PC-9 (cell line): ENCODE results near the gene OTP. TPM values are rescaled to one million over a fixed set of nuclear protein-coding genes. Genes with fewer than 3 reads are reported as not detected.

Experiments
- BruUV-seq: library from RNA; stranded (reverse); fragments of 400-500 nt; replicated peaks from 2 replicates; lab custom pipeline; 2021; lab: Mats Ljungman, UMichigan
- CTCF ChIA-PET: fragments of 300-600 bp; sonication (Branson Sonifier 250); formaldehyde crosslinking; loops from one replicate; lab custom pipeline; 2022; ENCODE audit warnings: antibody characterized with exemption; lab: Charles Lee
- POLR2A ChIA-PET: fragments of 300-600 bp; sonication (Branson Sonifier 250); formaldehyde crosslinking; loops from one replicate; lab custom pipeline; 2022; ENCODE audit warnings: antibody characterized with exemption; ENCODE audit not compliant: unreplicated experiment; lab: Charles Lee
- DNase-seq, 2 experiments: peaks; one replicate each; pipeline versions ENCODE4 v3.0.0 to v3.0.0-alpha.2; 2015 to 2022; ENCODE audit warnings: mixed read lengths in 1 of 2
- H2AFZ ChIP-seq: fragments of 200-600 bp; sonication (generic); 2 replicates; pipeline ENCODE4 v1.8.1; 2017; ENCODE audit warnings: antibody characterized with exemption
- H3F3A ChIP-seq: fragments of 200-600 bp; sonication (generic); 2 replicates; pipeline ENCODE4 v1.8.1; 2017; ENCODE audit warnings: antibody characterized with exemption, mild to moderate bottlenecking, low read depth; ENCODE audit not compliant: insufficient read depth
- H3K27ac ChIP-seq: fragments of 200-600 bp; sonication (generic); 2 replicates; pipeline ENCODE4 v1.6.1; 2016; ENCODE audit warnings: mixed run types
- H3K27me3 ChIP-seq: fragments of 200-600 bp; sonication (generic); 2 replicates; pipeline ENCODE4 v1.6.1; 2016; ENCODE audit warnings: low read depth, mixed run types; ENCODE audit not compliant: insufficient read depth
- H3K36me3 ChIP-seq: fragments of 200-600 bp; sonication (generic); 2 replicates; pipeline ENCODE4 v1.6.1; 2016; ENCODE audit warnings: low read depth, mixed run types
- H3K4me1 ChIP-seq: fragments of 200-600 bp; sonication (generic); replicated peaks from 2 replicates; pipeline ENCODE4 v1.6.1; 2016; ENCODE audit warnings: mixed run types; ENCODE audit not compliant: insufficient read depth
- H3K4me2 ChIP-seq: fragments of 200-600 bp; sonication (generic); 2 replicates; pipeline ENCODE4 v1.6.1; 2017; ENCODE audit warnings: mixed run types
- H3K4me3 ChIP-seq: fragments of 200-600 bp; sonication (generic); 2 replicates; pipeline ENCODE4 v1.6.1; 2016; ENCODE audit warnings: mixed run types
- H3K79me2 ChIP-seq: fragments of 200-600 bp; sonication (generic); 2 replicates; pipeline ENCODE4 v1.6.1; 2017; ENCODE audit warnings: low read depth, mixed run types
- H3K9me2 ChIP-seq: fragments of 200-600 bp; sonication (generic); 2 replicates; pipeline ENCODE4 v1.8.1; 2017; ENCODE audit warnings: mild to moderate bottlenecking; ENCODE audit not compliant: insufficient read depth
- H3K9me3 ChIP-seq: fragments of 200-600 bp; sonication (generic); 2 replicates; pipeline ENCODE4 v1.8.1; 2016; ENCODE audit warnings: low read depth; ENCODE audit not compliant: insufficient read depth
- H4K20me1 ChIP-seq: fragments of 200-600 bp; sonication (generic); 2 replicates; pipeline ENCODE4 v1.8.1; 2017; ENCODE audit not compliant: insufficient read depth
- CTCF ChIP-seq: fragments of 200-600 bp; sonication (generic); conservative IDR thresholded peaks from 2 replicates; pipeline ENCODE4 v1.6.1; 2017; ENCODE audit warnings: mixed run types, antibody characterized with exemption, mild to moderate bottlenecking, moderate library complexity
- EZH2 ChIP-seq: fragments of 200-600 bp; sonication (generic); IDR thresholded peaks from 2 replicates; pipeline ENCODE4 v1.8.0; 2017; ENCODE audit warnings: antibody characterized with exemption, low read depth
- intact Hi-C: fragments of 100-400 bp; cut with micrococcal nuclease; formaldehyde crosslinking; loops from one replicate; pipeline ENCODE4 v1.10.0; 2022; ENCODE audit not compliant: unreplicated experiment
- total RNA-seq: library from RNA; stranded (reverse); gene quantifications from 2 replicates; pipeline ENCODE4 v1.2.3, GENCODE V29; 2021

Gene OTP
- total RNA-seq, 1 experiment from 2014 or later, result not detected

- no peak overlapping the region for H3K27ac ChIP-seq
- no peak for DNase-seq
- intact Hi-C loops, result no loop called here
- H3K79me2 ChIP-seq, result no peaks in the 10 kb centered on the region
- H3K9me3 ChIP-seq, result no peaks in the 10 kb centered on the region
- CTCF ChIA-PET, result no interaction called here
- H3K27me3 ChIP-seq, result peaks cover 26% of the 10 kb centered on the region
- no peaks in the 10 kb centered on the region for H3K36me3 ChIP-seq
- no peak for TF ChIP-seq EZH2
- TF ChIP-seq CTCF, result no peak
- H3F3A ChIP-seq, result no peaks in the 10 kb centered on the region
- no peak overlapping the region for H2AFZ ChIP-seq
- H3K4me3 ChIP-seq, result no peak overlapping the region
- H3K9me2 ChIP-seq, result no peaks in the 10 kb centered on the region
- POLR2A ChIA-PET, result no interaction called here
- H3K4me2 ChIP-seq, result no peak overlapping the region
- BruUV-seq, result no TSS peak
- no peaks in the 10 kb centered on the region for H4K20me1 ChIP-seq
- no peaks in the 10 kb centered on the region for H3K4me1 ChIP-seq
Measured at GRCh38 chr5:77638763-77639671, 504 bp upstream of the OTP start.

- H3K4me3 ChIP-seq, result no peak overlapping the region
- H3K9me2 ChIP-seq, result no peaks in the 10 kb centered on the region
- TF ChIP-seq CTCF (no peak), EZH2 (no peak)
- H2AFZ ChIP-seq, result no peak overlapping the region
- no TSS peak for BruUV-seq
- no peaks in the 10 kb centered on the region for H3K4me1 ChIP-seq
- H3K36me3 ChIP-seq, result no peaks in the 10 kb centered on the region
- CTCF ChIA-PET, result no interaction called here
- H3F3A ChIP-seq, result no peaks in the 10 kb centered on the region
- DNase-seq, result no peak
- H4K20me1 ChIP-seq, result no peaks in the 10 kb centered on the region
- H3K27me3 ChIP-seq, result peaks cover 32% of the 10 kb centered on the region
- H3K79me2 ChIP-seq, result no peaks in the 10 kb centered on the region
- POLR2A ChIA-PET, result no interaction called here
- H3K9me3 ChIP-seq, result no peaks in the 10 kb centered on the region
- intact Hi-C loops, result no loop called here
- no peak overlapping the region for H3K27ac ChIP-seq
- H3K4me2 ChIP-seq, result no peak overlapping the region
Measured at GRCh38 chr5:77637170-77637997, 1.1 kb downstream of the OTP start.

- Histone ChIP-seq H4K20me1 (no peaks in the 10 kb centered on the region), H3K9me2 (no peaks in the 10 kb centered on the region), H3K9me3 (no peaks in the 10 kb centered on the region), H3K4me3 (no peak overlapping the region), H3F3A (no peaks in the 10 kb centered on the region), H2AFZ (no peak overlapping the region), H3K27ac (no peak overlapping the region), H3K4me1 (no peaks in the 10 kb centered on the region), H3K27me3 (peaks cover 37% of the 10 kb centered on the region), H3K79me2 (no peaks in the 10 kb centered on the region), H3K4me2 (no peak overlapping the region), H3K36me3 (no peaks in the 10 kb centered on the region)
- POLR2A ChIA-PET, result no interaction called here
- intact Hi-C loops, result no loop called here
- CTCF ChIA-PET, result no interaction called here
- no peak for DNase-seq
- TF ChIP-seq EZH2 (no peak), CTCF (no peak)
- no TSS peak for BruUV-seq
Measured at GRCh38 chr5:77636641-77637169, 1.8 kb downstream of the OTP start.
